GM23338 (cell line): ENCODE data around the gene SH2D2A. TPM values are rescaled to one million over a fixed set of nuclear protein-coding genes. Genes with fewer than 3 reads are reported as not detected.

Source experiments
- ATAC-seq: fragments of 200-7000 bp; cut with Tn5 transposase; 3 replicates; pipeline ENCODE4 v1.9.1; 2020
- DNase-seq: peaks from one replicate; pipeline ENCODE4 v3.0.0-alpha.2; 2015; ENCODE audit warnings: low spot score
- H2AFZ ChIP-seq: fragments of 200-600 bp; sonication (generic); 2 replicates; pipeline ENCODE4 v1.8.0; 2016; ENCODE audit warnings: antibody characterized with exemption, mild to moderate bottlenecking, moderate library complexity
- H3F3A ChIP-seq: fragments of 200-600 bp; sonication (generic); replicated peaks from 2 replicates; pipeline ENCODE4 v1.8.0; 2017; ENCODE audit warnings: antibody characterized with exemption, mixed run types, low read depth
- H3K27ac ChIP-seq: fragments of 200-600 bp; sonication (generic); 2 replicates; pipeline ENCODE4 v1.6.1; 2016; ENCODE audit warnings: low read depth
- H3K27me3 ChIP-seq: fragments of 200-600 bp; sonication (generic); 2 replicates; pipeline ENCODE4 v1.8.0; 2016; ENCODE audit warnings: mild to moderate bottlenecking, mixed run types, moderate library complexity; ENCODE audit not compliant: insufficient read depth
- H3K36me3 ChIP-seq: fragments of 200-600 bp; sonication (generic); 2 replicates; pipeline ENCODE4 v1.8.0; 2016; ENCODE audit warnings: mild to moderate bottlenecking; ENCODE audit not compliant: insufficient read depth
- H3K4me1 ChIP-seq: fragments of 200-600 bp; sonication (generic); 2 replicates; pipeline ENCODE4 v1.8.0; 2016; ENCODE audit warnings: mild to moderate bottlenecking, moderate library complexity; ENCODE audit not compliant: insufficient read depth
- H3K4me2 ChIP-seq: fragments of 200-600 bp; sonication (generic); 2 replicates; pipeline ENCODE4 v1.7.1; 2017; ENCODE audit warnings: mixed run types
- H3K4me3 ChIP-seq: fragments of 200-600 bp; sonication (generic); 2 replicates; pipeline ENCODE4 v1.6.1; 2016; ENCODE audit warnings: mixed run types
- H3K79me2 ChIP-seq: fragments of 200-600 bp; sonication (generic); replicated peaks from 2 replicates; pipeline ENCODE4 v1.8.0; 2017; ENCODE audit warnings: mild to moderate bottlenecking; ENCODE audit not compliant: insufficient read depth
- H3K9me2 ChIP-seq: fragments of 200-600 bp; sonication (generic); 2 replicates; pipeline ENCODE4 v1.8.0; 2017; ENCODE audit not compliant: insufficient read depth
- H4K20me1 ChIP-seq: fragments of 200-600 bp; sonication (generic); replicated peaks from 2 replicates; pipeline ENCODE4 v1.8.0; 2017; ENCODE audit warnings: mild to moderate bottlenecking; ENCODE audit not compliant: insufficient read depth
- H3K27ac Mint-ChIP-seq: 2 replicates; pipeline ENCODE4 v1.8.0; 2020; ENCODE audit warnings: inconsistent platforms, mild to moderate bottlenecking, moderate library complexity, mixed read lengths
- H3K27me3 Mint-ChIP-seq: 3 replicates; pipeline ENCODE4 v1.8.0; 2022; ENCODE audit warnings: low read depth, mild to moderate bottlenecking, moderate library complexity, mixed read lengths, inconsistent platforms; ENCODE audit not compliant: insufficient read depth, poor library complexity
- H3K36me3 Mint-ChIP-seq: 3 replicates; pipeline ENCODE4 v1.8.0; 2021; ENCODE audit warnings: low read depth, mild to moderate bottlenecking, inconsistent platforms, moderate library complexity, mixed read lengths
- H3K4me1 Mint-ChIP-seq: 3 replicates; pipeline ENCODE4 v1.8.0; 2020; ENCODE audit warnings: mild to moderate bottlenecking, inconsistent platforms, mixed read lengths
- H3K4me3 Mint-ChIP-seq: 3 replicates; pipeline ENCODE4 v1.8.0; 2021; ENCODE audit warnings: moderate library complexity, mild to moderate bottlenecking, inconsistent platforms, mixed read lengths
- H3K9me3 Mint-ChIP-seq: 3 replicates; pipeline ENCODE4 v1.8.0; 2020; ENCODE audit warnings: moderate library complexity, mild to moderate bottlenecking, inconsistent platforms, mixed read lengths
- EZH2 ChIP-seq: fragments of 200-600 bp; sonication (generic); IDR thresholded peaks from one replicate; pipeline ENCODE4 v1.8.0; 2017; ENCODE audit warnings: antibody characterized with exemption, mild to moderate bottlenecking, low read depth; ENCODE audit not compliant: unreplicated experiment
- JUNB ChIP-seq: IDR thresholded peaks from one replicate; pipeline ENCODE4 v1.6.1; 2016; ENCODE audit warnings: antibody characterized with exemption; ENCODE audit not compliant: unreplicated experiment
- POLR2AphosphoS5 ChIP-seq: IDR thresholded peaks from 2 replicates; pipeline ENCODE4 v1.6.1; 2016; ENCODE audit warnings: antibody characterized with exemption, low read depth
- ZNF114 ChIP-seq: fragments of 250-450 bp; sonication (Bioruptor Pico); IDR thresholded peaks from 2 replicates; pipeline ENCODE4 v1.5.0; 2020; ENCODE audit warnings: mild to moderate bottlenecking, moderate library complexity
- ZNF331 ChIP-seq: fragments of 250-450 bp; sonication (Bioruptor Pico); IDR thresholded peaks from 2 replicates; pipeline ENCODE4 v1.5.0; 2020; ENCODE audit warnings: low read depth, mild to moderate bottlenecking, moderate library complexity
- ZNF462 ChIP-seq: fragments of 250-450 bp; sonication (Bioruptor Pico); IDR thresholded peaks from 2 replicates; pipeline ENCODE4 v1.5.0; 2020; ENCODE audit warnings: mild to moderate bottlenecking, moderate library complexity
- polyA plus RNA-seq: library from polyadenylated mRNA; unstranded; fragments of >200 nt; fragmentation: Nextera tagmentation; extraction: Ambion mirVana; gene quantifications from 2 replicates; pipeline ENCODE4 v1.2.1, GENCODE V29; 2016
- total RNA-seq: library from RNA; depleted of rRNA; stranded (reverse); fragments of >200 nt; shearing (Covaris generic); gene quantifications from 2 replicates; pipeline ENCODE4 v1.2.3, GENCODE V29; 2014
- TF ChIP-seq, protein P1 (sequence below): IDR thresholded peaks from one replicate; pipeline ENCODE4 v1.6.1; 2018; ENCODE audit warnings: antibody characterized with exemption; ENCODE audit not compliant: unreplicated experiment

The SH2D2A gene
- total and polyA plus RNA-seq, 2 experiments from 2014 or later = 5.5 to 11.5 TPM

GRCh38 chr1:156862997-156863599 lies 46.5 kb upstream of the SH2D2A start:
- Histone ChIP-seq H3K27me3 (peaks cover 79% of the 10 kb centered on the region), H3K4me3 (no peak overlapping the region), H4K20me1 (peaks cover 5% of the 10 kb centered on the region; the same call in 1 of the 2 replicates), H3K36me3 (no peaks in the 10 kb centered on the region), H3K27ac (no peak overlapping the region), H3K4me1 (peaks cover 21% of the 10 kb centered on the region; the same call in 1 of the 2 replicates), H3K79me2 (no peaks in the 10 kb centered on the region), H3K4me2 (no peak overlapping the region), H2AFZ (no peak overlapping the region), H3K9me2 (no peaks in the 10 kb centered on the region), H3F3A (0 out of 2 replicates have a peak, but pooled peaks cover 3% of the 10 kb centered on the region)
- H3K4me3 Mint-ChIP-seq = no peak overlapping the region
- no peaks in the 10 kb centered on the region for H3K36me3 Mint-ChIP-seq
- H3K27ac Mint-ChIP-seq = no peak overlapping the region
- H3K4me1 Mint-ChIP-seq = peaks cover 36% of the 10 kb centered on the region
- DNase-seq (no peak), ATAC-seq (no peak)
- TF ChIP-seq ZNF114 = no peak
- TF ChIP-seq, protein P1, sequence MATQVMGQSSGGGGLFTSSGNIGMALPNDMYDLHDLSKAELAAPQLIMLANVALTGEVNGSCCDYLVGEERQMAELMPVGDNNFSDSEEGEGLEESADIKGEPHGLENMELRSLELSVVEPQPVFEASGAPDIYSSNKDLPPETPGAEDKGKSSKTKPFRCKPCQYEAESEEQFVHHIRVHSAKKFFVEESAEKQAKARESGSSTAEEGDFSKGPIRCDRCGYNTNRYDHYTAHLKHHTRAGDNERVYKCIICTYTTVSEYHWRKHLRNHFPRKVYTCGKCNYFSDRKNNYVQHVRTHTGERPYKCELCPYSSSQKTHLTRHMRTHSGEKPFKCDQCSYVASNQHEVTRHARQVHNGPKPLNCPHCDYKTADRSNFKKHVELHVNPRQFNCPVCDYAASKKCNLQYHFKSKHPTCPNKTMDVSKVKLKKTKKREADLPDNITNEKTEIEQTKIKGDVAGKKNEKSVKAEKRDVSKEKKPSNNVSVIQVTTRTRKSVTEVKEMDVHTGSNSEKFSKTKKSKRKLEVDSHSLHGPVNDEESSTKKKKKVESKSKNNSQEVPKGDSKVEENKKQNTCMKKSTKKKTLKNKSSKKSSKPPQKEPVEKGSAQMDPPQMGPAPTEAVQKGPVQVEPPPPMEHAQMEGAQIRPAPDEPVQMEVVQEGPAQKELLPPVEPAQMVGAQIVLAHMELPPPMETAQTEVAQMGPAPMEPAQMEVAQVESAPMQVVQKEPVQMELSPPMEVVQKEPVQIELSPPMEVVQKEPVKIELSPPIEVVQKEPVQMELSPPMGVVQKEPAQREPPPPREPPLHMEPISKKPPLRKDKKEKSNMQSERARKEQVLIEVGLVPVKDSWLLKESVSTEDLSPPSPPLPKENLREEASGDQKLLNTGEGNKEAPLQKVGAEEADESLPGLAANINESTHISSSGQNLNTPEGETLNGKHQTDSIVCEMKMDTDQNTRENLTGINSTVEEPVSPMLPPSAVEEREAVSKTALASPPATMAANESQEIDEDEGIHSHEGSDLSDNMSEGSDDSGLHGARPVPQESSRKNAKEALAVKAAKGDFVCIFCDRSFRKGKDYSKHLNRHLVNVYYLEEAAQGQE = no peak
- TF ChIP-seq ZNF331 (CRISPR knock-in tag) = no peak
- peaks cover 3% of the 10 kb centered on the region; the same call in 1 of the 3 replicates for H3K9me3 Mint-ChIP-seq
- H3K27me3 Mint-ChIP-seq = peaks cover 68% of the 10 kb centered on the region

GRCh38 chr1:156862584-156862983 lies 45.9 kb upstream of the SH2D2A start:
- H3K4me1 Mint-ChIP-seq = peaks cover 35% of the 10 kb centered on the region
- DNase-seq = no peak
- Histone ChIP-seq H3K4me3 (no peak overlapping the region), H4K20me1 (peaks cover 5% of the 10 kb centered on the region; the same call in 1 of the 2 replicates), H3K79me2 (no peaks in the 10 kb centered on the region), H3K27me3 (peaks cover 84% of the 10 kb centered on the region), H3F3A (0 out of 2 replicates have a peak, but pooled peaks cover 3% of the 10 kb centered on the region), H3K36me3 (no peaks in the 10 kb centered on the region), H3K9me2 (no peaks in the 10 kb centered on the region), H3K4me1 (peaks cover 21% of the 10 kb centered on the region; the same call in 1 of the 2 replicates), H2AFZ (no peak overlapping the region), H3K27ac (no peak overlapping the region), H3K4me2 (no peak overlapping the region)
- H3K36me3 Mint-ChIP-seq = no peaks in the 10 kb centered on the region
- H3K9me3 Mint-ChIP-seq = peaks cover 3% of the 10 kb centered on the region; the same call in 1 of the 3 replicates
- no peak overlapping the region for H3K4me3 Mint-ChIP-seq
- H3K27ac Mint-ChIP-seq = no peak overlapping the region
- no peak for ATAC-seq
- H3K27me3 Mint-ChIP-seq = peaks cover 69% of the 10 kb centered on the region
- TF ChIP-seq EZH2 (no peak), POLR2AphosphoS5 (no peak), ZNF114 (no peak), ZNF462 (no peak), ZNF331 (CRISPR knock-in tag) (no peak), JUNB (no peak)
- TF ChIP-seq, protein P1 = no peak
